ENCODE results near the gene SAXO2.
"Not testable (repeated sequence)": the region's sequence is repeated elsewhere in the genome, so short reads cannot be mapped to it uniquely, and the experiment has no call there.

SAXO2 gene

GRCh38 chr15:82286475-82286874 lies 23.9 kb downstream of the SAXO2 start:
- DNase-seq, result not testable (repeated sequence)

DNA sequence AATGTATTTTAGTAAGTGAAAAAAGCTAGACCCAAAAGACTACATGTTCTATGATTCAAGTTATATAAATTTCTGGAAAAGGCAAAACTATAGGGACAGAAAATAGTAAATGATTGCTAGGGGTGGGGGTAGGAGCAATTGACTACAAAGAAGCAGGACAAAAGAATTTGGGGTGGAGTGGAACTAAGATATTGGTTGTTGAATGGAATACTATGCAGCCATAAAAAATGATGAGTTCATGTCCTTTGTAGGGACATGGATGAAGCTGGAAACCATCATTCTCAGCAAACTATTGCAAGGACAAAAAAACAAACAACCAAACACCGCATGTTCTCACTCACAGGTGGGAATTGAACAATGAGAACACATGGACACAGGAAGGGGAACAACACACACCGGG lies 25.6 kb downstream of the SAXO2 start:
- not testable (repeated sequence) for DNase-seq

- DNase-seq, result no peak
Observed at GRCh38 chr15:82292271-82292670, 29.7 kb downstream of the SAXO2 start.

DNA sequence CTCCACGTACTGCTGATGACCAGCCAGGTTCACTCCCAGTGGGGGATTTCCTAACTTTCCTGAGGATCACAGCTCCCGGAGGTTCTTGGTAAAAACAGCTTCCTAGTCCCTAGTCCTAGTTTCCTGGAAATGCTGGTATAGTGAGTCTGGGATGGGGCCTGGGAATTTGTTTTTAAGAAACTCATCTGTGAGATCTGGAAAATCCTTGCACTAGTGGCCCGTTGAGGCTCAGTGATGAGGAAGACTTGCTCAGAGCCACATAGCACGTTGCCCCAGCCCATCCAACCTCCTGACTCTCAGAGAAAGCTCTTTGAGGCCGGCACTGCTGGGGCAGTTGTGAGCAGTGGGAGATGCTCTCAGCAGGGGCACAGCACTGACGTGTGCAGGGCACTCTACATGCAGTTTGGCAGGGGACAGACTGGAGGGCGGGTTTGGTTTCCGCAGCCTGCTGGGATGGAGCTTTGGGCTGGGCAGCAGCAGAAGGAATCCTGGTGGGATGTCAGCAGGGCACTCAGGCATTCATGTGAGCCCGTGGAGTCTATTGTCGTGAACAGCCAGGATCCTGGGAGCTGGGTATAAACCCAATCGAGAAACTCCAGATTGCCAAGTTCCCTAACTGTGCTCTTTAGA lies 31.6 kb downstream of the SAXO2 start:
- DNase-seq, result no peak

DNA sequence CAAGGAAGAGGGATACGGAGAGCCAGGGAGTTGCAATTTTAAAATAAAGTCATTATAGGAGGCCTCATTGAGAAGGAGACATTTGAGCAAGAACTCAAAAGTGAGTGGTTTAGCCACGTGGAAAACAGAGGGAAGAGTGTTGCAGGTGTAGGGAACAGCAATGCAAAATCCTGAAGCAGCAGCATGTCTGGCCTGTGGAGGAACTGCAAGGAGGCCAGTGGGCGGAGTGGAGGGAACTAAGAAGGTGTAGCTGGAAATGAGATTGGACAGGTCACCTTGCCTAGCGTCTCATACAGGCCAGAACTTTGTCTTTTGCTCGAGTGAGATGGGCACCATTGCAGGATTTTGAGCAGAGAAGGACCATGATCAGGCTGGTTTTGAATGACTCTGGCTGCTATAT lies 34.9 kb downstream of the SAXO2 start:
- DNase-seq, result no peak

- no peak for DNase-seq
Observed at GRCh38 chr15:82298032-82298431, 35.4 kb downstream of the SAXO2 start.

DNA sequence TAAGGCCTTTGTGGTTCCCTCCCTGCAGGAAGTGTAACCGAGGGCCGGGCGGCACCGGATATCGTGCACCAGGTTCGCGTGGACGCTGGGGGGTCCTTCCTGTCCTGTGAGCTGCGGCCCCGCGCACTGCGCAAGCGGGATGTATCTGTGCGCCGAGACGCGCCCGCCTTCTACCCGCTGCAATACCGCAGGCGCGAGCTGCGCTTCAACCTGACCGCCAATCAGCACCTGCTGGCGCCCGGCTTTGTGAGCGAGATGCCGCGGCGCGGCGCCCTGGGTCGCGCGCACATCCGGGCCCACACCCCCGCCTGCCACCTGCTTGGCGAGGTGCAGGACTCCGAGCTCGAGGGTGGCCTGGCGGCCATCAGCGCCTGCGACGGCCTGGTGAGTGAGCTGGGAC lies 35.9 kb downstream of the SAXO2 start:
- DNase-seq, result no peak

DNA sequence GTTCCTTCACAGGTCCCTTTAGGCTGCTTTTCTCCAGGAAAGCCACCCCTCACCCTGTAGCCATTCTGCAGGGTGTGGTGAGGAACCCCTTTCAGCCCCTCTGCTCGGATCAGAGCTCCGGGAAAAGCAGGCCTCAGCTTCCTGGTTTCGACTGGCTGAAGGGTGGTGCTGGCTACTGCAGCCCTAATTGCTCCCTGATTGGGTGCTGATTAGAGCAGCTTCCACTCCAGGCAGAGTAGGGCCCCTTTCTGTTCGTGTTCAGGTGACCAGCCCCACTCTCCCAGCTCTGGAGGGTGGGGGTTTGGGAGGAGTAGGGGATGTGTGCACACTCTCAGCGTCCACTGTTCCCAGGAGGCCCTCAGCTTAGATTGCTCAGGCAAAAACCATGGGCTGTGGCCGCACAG lies 36.9 kb downstream of the SAXO2 start:
- not testable (repeated sequence) for DNase-seq

- not testable (repeated sequence) for DNase-seq
Observed at GRCh38 chr15:82300326-82300725, 37.7 kb downstream of the SAXO2 start.

GRCh38 chr15:82300883-82301282 lies 38.3 kb downstream of the SAXO2 start:
- DNase-seq, result no peak

DNA sequence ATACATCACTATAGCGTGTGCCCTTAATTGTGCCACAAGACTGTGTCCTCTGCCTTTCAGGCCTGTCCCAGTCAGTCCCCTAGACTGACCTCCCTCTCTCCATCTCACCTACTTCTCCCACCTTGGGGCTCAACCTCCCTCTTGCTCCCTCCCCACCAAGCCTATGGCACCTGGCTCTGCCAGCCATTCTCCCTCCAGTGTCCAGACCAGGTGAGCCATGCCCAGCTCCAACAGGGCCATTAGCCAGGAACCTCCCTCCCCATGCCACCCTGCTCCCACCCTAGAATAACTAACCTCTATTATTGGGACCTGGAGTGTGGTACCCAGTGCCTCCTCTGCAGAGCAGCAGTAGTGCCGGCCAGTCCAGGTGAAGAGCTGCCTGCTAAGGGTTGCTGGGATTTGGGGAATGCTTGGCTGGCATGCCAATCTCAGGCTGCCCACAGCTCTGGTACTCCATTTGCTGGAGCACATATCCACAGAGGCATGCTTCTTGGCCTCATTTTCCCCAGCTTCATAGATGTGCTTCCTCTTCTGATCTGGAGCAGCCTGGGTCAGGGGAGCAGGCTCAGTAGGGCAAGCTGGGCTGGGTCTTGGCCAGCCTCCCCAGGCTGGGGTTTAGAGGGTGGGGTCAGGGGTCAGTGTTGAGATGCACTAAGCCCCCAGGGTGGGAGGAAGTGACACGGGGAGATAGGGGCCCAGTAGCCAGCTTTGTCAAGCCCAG lies 38.8 kb downstream of the SAXO2 start:
- no peak for DNase-seq

- no peak for DNase-seq
Observed at GRCh38 chr15:82303956-82304777, 41.5 kb downstream of the SAXO2 start.

- no peak for DNase-seq
Observed at GRCh38 chr15:82304778-82305090, 42.1 kb downstream of the SAXO2 start.

DNA sequence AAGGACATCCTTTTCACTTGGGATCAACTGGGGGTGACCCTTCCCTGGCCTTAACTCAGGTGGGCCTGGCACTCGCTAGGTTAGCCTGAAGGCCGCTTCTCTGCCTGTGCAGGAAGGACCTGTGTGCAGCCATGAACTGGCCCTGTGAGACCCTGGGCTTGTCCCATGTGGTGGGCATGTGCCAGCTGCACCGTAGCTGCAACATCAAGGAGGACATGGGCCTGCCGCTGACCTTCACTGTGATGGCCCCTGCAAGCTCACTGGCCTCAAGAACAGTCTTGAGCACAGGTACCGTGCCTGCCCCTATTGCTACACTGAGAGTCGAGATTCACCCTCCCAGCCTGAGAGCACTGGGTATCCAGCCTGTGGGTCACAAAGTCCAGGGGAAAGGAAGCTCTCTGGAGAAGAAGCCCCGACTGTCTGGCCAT lies 43.0 kb downstream of the SAXO2 start:
- no peak for DNase-seq

DNA sequence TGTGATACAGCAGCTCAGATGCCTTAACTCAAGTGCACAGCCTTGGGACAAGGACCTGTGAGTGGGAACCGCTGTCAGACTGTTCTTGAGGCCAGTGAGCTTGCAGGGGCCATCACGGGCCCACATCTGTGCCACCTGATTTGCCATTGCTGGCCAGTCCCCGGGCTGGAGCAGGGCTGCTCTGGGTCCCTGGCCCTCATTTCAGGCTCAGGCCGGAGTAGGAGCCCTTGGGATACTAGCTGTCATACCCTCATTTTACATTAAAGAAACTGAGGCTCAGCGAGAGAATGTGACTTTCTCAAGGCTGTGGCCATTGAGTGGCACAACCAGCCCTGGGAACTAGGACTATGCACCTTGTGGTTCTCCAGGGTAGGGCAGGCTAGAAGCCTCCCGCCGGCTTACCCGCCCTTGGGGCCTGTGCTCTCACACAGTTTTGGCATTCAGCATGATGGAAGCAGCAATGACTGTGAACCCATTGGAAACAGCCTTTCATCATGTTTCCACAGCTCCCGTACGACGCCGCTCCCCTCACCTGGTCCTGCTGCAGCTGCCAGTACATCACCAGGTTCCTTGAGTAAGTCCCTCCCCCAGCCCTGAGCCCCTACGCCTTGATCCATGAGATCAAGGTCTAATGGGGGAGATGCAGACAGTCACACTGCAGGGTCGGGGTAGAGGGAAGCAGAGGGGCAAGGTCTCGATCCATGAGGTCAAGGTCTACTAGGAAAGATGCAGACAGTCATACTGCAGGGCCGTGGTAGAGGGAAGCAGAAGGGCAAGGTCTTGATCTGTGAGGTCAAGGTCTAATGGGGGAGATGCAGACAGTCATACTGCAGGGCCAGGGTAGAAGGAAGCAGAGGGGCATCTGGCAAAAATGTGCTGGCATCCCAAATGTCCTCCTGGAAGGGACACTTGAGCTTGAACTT lies 44.4 kb downstream of the SAXO2 start:
- no peak for DNase-seq

DNA sequence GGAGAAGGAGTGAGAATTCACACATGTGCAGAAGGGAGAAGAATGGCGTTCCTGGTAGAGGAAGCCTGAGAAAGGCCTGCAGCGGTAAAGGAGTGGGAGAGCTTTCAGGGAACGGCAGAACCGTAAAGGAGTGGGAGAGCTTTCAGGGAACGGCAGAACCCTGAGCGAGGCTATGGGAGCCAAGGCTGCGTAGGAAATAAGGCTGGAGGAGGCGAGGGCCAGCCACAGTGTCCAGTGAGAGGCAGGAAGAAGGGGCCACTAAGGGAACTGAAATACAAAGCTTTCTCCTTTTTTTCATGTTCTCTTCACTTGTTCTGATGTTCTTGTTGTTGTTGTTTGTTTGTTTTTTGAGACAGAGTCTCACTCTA lies 45.1 kb downstream of the SAXO2 start:
- DNase-seq, result no peak

- DNase-seq, result no peak
Observed at GRCh38 chr15:82309802-82310201, 47.2 kb downstream of the SAXO2 start.

GRCh38 chr15:82311321-82311720 lies 48.7 kb downstream of the SAXO2 start:
- DNase-seq, result not testable (repeated sequence)

GRCh38 chr15:82312586-82313349 lies 50.1 kb downstream of the SAXO2 start:
- DNase-seq, result no peak

DNA sequence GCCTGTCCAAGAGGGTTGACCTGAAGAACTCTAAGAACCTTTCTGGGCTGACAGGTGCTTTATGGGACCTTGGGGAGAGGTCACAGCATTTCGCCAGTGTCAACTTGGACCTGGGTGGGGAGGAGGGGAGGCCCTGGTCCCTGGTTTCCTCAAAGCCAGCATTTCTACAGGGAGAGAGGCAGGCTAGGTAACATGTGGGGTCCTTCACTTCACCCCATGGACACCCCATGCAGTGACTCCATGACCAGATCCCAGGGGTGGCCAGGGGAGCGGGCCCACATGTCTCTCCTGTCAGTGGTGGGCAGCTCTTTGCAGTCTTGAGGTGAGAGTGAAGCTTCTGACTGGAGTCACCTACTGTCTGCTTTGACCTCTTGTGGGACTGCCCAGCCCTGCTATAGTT lies 50.8 kb downstream of the SAXO2 start:
- DNase-seq, result no peak

DNA sequence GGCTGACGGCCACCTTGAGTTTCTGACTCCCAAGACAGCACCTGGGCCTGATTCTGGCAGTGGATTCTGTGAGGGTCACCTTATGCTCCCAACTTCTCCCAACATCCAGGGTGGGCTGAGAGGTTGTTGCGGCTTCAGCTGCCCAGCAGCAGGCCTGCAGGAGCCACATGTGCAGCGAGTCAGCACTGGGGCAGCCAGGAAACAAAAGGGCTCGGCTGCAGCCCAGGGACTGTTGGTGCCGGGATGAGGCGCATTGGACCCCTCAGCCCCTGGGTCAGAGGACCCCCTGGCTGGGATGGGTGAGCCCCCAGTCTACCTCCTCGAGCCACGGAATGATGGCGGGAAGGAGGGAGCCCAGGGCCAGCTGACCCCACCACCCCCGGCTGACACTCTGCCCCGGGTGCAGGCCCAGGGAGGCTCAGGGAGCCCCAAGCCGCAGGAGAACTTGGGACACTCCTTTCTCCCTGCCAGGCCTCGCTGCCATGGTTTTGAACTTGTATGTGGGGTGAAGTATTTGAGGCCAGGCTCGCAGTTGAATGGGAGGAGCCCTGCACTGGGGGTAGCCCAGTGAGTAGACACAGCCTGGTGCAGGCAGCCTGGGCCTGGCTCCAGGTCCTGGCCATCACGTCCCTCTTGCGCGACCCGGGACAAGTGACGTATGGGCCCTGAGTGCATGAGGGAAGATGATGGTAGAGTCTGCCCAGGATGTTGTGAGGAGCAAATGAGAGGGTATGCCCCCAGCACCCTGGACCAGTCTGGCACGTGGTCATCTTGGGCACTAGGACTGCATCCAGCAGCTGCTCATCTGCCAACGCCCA lies 51.5 kb downstream of the SAXO2 start:
- DNase-seq, result not testable (repeated sequence)
